HG03520 (cell line): ENCODE measurements around the gene ZNF462.
"Not testable (repeated sequence)": the region's sequence is repeated elsewhere in the genome, so short reads cannot be mapped to it uniquely, and the experiment has no call there.

ENCODE experiments used
- ATAC-seq: cut with Tn5 transposase; IDR thresholded peaks from one replicate; pipeline ENCODE4 v1.9.1; 2021; ENCODE audit warnings: mild to moderate bottlenecking, moderate library complexity; ENCODE audit not compliant: unreplicated experiment

Gene ZNF462, protein sequence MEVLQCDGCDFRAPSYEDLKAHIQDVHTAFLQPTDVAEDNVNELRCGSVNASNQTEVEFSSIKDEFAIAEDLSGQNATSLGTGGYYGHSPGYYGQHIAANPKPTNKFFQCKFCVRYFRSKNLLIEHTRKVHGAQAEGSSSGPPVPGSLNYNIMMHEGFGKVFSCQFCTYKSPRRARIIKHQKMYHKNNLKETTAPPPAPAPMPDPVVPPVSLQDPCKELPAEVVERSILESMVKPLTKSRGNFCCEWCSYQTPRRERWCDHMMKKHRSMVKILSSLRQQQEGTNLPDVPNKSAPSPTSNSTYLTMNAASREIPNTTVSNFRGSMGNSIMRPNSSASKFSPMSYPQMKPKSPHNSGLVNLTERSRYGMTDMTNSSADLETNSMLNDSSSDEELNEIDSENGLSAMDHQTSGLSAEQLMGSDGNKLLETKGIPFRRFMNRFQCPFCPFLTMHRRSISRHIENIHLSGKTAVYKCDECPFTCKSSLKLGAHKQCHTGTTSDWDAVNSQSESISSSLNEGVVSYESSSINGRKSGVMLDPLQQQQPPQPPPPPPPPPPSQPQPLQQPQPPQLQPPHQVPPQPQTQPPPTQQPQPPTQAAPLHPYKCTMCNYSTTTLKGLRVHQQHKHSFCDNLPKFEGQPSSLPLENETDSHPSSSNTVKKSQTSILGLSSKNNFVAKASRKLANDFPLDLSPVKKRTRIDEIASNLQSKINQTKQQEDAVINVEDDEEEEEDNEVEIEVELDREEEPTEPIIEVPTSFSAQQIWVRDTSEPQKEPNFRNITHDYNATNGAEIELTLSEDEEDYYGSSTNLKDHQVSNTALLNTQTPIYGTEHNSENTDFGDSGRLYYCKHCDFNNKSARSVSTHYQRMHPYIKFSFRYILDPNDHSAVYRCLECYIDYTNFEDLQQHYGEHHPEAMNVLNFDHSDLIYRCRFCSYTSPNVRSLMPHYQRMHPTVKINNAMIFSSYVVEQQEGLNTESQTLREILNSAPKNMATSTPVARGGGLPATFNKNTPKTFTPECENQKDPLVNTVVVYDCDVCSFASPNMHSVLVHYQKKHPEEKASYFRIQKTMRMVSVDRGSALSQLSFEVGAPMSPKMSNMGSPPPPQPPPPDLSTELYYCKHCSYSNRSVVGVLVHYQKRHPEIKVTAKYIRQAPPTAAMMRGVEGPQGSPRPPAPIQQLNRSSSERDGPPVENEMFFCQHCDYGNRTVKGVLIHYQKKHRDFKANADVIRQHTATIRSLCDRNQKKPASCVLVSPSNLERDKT (N-terminal part only)

DNA sequence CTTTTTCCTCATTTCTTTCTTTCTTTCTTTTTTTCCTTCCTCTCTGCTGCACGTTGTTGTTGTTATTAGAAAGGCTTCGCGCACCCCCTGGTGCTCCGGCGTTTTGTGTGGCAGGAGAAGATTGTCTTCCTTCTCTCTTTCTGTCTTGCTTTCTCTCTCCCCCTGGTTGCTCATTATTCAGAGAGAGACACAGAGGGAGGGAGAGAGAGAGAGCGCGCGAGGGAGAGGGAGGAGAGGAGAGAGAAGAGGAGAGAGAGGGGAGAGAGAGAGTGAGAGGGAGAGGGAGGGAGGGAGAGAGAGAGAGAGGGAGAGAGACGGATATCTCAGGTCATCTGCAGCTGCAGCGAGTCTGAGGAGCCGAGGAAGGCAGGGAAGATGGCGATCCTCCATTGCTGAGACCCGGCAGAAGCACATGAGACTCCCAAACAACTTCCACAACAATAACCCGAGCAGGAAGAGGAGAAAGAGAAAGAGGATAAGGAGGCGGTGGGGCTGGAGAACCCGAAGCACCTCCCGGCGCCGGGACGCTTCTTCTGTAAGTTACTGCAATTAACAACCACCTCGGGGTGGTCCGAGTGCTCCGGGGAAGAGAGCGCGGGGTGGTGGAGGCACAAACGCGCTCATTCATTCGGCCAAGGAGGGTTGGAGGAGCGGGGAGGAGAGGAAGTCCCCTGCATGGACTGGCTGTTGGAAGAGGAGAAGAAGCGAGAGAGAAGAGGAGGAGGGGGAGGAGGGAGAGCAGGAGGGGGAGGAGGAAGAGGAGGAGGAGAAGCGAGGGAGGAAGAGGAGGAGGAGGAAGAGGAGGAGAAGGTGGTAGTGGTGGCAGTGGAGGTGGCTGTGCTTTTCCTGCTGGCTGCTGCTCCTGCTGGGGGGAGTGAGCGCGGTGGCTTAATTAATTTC, at the start of gene ZNF462:
Gene ZNF462 (plus strand): TSS at position 346 of the 900 bp plus-strand sequence. CDS start 60,218 bp downstream, outside the sequence.
- ATAC-seq, result no peak

DNA sequence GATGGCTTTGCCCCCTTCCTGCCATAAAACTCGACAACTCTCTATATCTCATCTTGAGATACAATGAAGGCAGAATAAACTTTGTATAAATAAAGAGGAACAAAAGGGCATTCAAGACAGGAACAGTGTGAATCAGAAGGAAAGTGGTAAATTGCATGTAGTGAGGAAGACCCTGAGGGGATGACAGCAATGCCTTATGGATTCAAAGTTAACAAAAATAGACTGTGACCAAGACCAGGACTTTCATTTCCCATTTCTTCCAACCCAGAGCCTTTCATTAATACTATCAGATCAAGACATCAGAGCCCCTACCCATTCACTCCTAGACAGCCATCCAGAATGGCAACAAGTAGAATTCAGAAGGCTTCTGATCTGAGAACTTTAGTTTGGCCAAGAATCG, 46.4 kb upstream of the ZNF462 start:
- no peak for ATAC-seq

GRCh38 chr9:106818034-106818433, 44.9 kb upstream of the ZNF462 start:
- ATAC-seq, result no peak

DNA sequence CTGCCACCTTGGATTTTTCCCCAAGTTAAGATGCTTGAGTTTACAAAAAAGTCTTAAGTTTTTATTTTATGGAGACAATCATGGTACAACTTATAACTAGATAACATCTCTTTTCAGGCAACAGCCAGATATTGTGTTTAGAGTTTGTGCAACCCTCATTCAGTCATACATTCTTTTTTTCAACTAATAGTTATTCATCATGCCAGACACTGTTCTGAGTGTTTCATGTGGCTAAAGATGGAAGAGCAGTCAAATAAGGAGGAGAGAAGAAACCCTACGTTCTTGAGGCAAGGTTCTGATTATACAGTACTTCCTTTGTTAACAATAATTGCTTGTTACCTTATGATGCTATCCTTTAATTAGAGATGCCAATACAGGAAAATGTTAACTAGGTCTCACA, 42.1 kb upstream of the ZNF462 start:
- no peak for ATAC-seq

- ATAC-seq, result no peak
Measured at GRCh38 chr9:106828070-106828469, 34.9 kb upstream of the ZNF462 start.

GRCh38 chr9:106828965-106829364, 34.0 kb upstream of the ZNF462 start:
- no peak for ATAC-seq

DNA sequence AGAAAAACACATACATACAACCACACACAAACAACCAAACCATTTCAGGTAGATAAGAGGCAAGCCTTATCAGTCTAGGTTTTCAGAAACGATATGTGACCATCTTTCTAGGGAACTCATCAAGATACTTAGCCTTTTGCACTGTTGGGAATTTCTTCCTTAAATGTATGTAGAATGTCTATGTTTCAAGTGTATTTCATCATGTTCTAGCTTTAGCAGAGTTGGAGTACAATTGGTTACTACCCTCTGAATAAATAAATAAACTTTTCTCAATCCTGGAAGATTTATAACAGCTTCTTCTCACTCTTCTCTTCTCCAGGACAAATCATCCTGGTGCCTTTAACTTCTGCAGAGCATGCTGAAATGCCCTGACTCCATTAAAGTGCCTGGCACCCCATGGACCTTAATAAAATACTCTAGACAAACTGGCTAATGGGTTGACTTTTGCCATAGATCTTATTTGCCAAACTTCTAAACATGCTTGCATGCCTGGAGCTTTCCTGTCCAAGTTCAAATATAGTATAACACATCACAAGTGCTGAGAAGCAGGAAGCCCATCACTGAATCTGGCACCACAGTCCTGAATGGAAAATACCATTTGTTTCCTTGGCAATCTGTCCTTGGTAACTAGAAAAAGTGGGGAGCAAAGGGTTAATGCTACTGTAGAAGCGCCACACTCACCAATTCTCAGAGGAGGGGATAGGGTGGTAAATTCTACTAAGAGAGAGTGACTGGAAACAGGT, 33.1 kb upstream of the ZNF462 start:
- ATAC-seq, result no peak

- no peak for ATAC-seq
Measured at GRCh38 chr9:106830527-106831150, 32.3 kb upstream of the ZNF462 start.

DNA sequence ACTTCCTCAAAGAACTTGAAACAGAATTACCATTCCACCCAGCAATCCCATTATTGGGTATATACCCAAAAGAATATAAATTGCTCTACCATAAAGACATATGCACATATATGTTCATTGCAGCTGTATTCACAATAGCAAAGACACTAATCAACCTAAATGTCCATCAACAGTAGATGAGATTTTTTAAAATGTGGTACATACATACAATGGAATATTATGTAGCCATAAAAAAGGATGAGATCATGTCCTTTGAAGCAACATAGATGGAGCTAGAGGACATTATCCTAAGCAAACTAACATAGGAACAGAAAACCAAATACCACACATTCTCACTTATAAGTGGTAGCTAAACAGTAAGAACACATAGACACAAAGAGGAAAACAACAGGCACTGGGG, 28.1 kb upstream of the ZNF462 start:
- ATAC-seq, result no peak

GRCh38 chr9:106835840-106836239, 27.1 kb upstream of the ZNF462 start:
- no peak for ATAC-seq

DNA sequence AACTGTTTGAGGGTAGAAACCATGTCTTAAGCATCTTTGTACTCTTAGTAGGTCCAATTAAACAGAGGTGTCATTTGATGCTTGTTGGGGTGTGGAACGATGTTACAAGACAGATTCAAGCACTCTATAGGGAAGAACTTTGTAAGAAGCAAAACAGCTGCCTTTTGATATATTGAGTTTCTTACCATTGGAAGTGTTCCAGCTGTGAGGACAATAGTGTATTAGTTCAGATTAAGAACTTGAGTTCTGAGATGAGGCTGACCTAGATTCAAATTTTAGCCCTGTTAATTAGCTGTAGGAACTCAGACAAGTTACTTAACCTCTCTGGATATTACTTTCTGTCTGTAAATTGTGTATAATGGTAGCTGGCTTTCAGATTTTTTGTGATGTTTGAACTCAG, 19.6 kb upstream of the ZNF462 start:
- ATAC-seq, result no peak

DNA sequence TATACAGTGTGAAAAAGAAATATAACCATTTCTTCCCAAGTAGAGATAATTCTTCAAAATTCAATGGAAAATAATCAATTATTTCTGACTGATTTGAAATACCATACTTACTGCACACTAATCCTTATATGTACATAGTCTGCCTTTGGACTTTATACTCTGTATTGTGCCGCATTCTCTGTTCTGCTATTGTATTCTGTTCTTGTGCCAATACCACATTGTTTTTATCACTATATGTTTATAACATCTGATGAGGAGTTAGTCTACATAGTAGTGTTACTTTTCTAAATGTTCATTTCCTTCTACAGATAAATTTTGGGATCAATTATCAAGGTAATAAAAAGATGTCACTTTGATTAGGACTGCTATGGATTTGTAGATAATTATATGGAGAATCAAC, 16.7 kb upstream of the ZNF462 start:
- ATAC-seq, result no peak

DNA sequence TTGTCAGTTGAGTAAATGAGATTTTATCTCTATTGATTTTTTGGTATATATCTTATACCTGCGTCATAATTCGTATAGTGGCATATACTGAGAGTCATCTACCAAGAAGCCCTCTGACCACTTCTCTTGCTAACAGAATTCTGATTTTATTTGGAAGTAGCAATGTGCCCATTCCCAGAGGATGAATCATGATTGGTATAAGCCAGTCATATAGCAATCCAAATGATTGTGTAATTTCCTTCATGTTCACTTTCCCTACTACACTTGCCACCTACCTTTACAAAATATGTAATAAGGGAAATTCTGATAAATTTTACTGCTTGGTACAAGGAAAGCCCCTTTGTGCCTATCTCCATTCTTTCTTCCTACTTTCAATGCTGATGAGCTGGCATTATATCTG, 16.1 kb upstream of the ZNF462 start:
- ATAC-seq, result no peak

DNA sequence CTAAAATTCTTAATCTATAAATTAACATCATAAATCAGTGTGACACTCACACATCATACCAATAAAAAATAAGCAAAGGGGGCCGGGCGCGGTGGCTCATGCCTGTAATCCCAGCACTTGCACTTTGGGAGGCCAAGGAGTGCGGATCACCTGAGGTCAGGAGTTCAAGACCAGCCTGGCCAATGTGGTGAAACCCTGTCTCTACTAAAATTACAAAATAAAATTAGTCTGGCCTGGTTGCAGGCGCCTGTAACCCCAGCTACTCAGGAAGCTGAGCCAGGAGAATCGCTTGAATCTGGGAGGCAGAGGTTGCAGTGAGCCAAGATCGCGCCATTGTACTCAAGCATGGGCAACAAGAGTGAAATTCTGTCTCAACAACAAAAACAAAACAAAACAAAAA, 11.3 kb upstream of the ZNF462 start:
- ATAC-seq, result not testable (repeated sequence)

GRCh38 chr9:106857811-106858470, 5.0 kb upstream of the ZNF462 start:
- ATAC-seq, result no peak

DNA sequence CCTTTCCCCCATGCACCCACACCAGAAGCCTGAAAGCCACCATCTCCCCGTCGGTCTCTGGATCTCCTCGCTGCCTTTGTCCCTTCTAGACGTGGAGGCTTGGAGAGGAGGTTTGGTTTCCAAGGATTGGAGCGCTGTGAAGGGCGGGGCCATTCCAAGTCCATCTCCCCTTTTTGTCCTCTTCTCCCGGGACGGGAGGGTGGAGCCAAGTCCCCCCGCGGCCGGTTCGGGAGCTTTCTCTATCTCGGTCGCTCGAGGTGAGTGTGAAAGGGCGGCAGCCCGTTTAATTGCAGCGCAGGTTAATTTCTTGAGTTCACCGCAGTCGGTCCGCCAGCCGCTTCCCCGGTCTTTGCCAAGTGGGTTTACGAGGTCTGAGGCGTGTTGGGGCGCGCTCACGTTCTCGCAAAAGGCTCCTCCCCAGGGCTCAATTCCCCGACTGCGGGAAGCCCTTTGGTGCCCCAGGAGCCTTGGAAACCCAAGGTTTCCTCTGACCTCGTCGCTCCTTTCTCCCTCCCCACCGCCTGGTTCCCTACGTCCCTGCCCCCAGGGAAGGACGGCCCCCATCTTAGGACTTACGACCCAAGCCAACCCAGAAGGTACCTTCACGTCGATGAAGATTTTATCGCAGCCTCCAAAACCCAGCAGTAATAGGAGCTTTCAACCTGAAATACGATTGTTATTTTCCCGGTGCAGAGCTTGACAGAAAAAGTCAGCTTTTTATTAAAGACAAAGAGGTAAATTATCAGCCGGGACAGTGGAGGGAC, 2.8 kb upstream of the ZNF462 start:
- no peak for ATAC-seq

DNA sequence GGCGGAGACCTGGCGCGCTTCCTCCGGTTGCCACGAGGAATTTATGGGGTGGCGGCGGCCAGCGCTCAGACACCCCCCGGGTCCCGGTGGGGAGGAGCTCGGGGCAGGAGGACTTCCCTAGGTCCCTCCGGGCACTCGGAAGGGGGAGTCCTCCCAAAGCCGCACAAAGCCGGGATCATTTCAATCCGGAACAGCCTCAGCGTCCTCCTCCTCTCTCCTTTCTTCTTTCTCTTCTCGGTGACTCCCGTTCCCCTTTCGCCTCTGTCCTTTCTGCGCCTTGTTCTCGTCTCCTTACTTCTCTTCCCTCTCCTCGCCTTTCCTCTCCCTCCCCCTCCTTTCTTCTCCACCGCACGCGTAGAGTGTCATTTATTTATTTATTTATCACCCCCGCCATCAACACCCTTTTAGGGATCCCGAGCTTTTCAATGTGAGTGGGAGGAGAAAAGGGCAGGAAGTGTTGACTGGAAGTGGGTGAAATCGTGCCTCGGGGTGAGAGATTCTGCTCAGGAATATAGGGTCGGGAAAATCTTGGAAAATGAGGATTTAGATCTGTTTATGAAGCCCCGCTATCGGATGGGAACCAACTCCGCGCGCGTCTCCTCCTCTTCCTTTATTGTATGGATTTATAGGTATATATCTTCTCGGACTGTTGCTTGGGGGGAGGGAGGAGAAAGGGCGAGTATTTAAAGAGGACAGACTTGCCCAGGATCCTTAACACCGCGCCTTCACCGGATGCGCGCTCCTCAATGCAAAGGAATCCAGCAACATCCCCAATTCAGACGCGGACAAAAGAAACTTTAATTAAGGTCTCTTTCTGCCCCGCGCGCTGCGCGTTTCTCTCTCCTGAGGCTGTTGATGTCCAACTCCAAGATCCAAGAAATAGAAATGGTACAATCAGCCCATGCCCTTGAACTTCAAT, 2.0 kb upstream of the ZNF462 start:
- ATAC-seq, result no peak
